ENCODE results near the gene EHD2.
"Not testable (repeated sequence)": the region's sequence is repeated elsewhere in the genome, so short reads cannot be mapped to it uniquely, and the experiment has no call there.

EHD2 gene

GRCh38 chr19:47713046-47714021 lies at the start of gene EHD2:
Gene EHD2, plus strand, starts transcription at chr19:47713422. Its CDS starts 3,191 bp downstream, at chr19:47716613.
- H3K4me3 Mint-ChIP-seq, result peak within 1 kb of the TSS; percentile 24
- peaks cover 5% of the 10 kb centered on the region for H3K4me1 Mint-ChIP-seq (ENCODE audit: low read depth)
- DNase-seq (ENCODE audit: low spot score), result peak; percentile 25
- no peaks in the 10 kb centered on the region for H3K9me3 Mint-ChIP-seq
- no peak within 1 kb of the TSS for H3K27ac Mint-ChIP-seq
- peaks cover 28% of the 10 kb centered on the region for H3K27me3 Mint-ChIP-seq (ENCODE audit: low read depth)
- H3K36me3 Mint-ChIP-seq (ENCODE audit: low read depth), result no peaks in the 10 kb centered on the region

- Mint-ChIP-seq H3K4me1 (ENCODE audit: low read depth) (no peaks in the 10 kb centered on the region), H3K27me3 (ENCODE audit: low read depth) (no peaks in the 10 kb centered on the region), H3K4me3 (no peak overlapping the region), H3K27ac (no peak overlapping the region), H3K36me3 (ENCODE audit: low read depth) (no peaks in the 10 kb centered on the region), H3K9me3 (no peaks in the 10 kb centered on the region)
- no peak for DNase-seq (ENCODE audit: low spot score)
Observed at GRCh38 chr19:47663435-47663910, 49.7 kb upstream of the EHD2 start.

- Mint-ChIP-seq H3K9me3 (no peaks in the 10 kb centered on the region), H3K36me3 (ENCODE audit: low read depth) (no peaks in the 10 kb centered on the region), H3K27ac (no peak overlapping the region), H3K4me1 (ENCODE audit: low read depth) (no peaks in the 10 kb centered on the region), H3K4me3 (no peak overlapping the region), H3K27me3 (ENCODE audit: low read depth) (no peaks in the 10 kb centered on the region)
- no peak for DNase-seq (ENCODE audit: low spot score)
Observed at GRCh38 chr19:47663911-47664771, 49.1 kb upstream of the EHD2 start.

- not testable (repeated sequence) for H3K27me3 Mint-ChIP-seq (ENCODE audit: low read depth); H3K9me3 Mint-ChIP-seq; H3K36me3 Mint-ChIP-seq (ENCODE audit: low read depth); H3K27ac Mint-ChIP-seq; H3K4me3 Mint-ChIP-seq; H3K4me1 Mint-ChIP-seq (ENCODE audit: low read depth); DNase-seq (ENCODE audit: low spot score)
Observed at GRCh38 chr19:47668556-47668955, 44.7 kb upstream of the EHD2 start.

GRCh38 chr19:47670736-47671135 lies 42.5 kb upstream of the EHD2 start:
- Mint-ChIP-seq H3K36me3 (ENCODE audit: low read depth) (peaks cover 10% of the 10 kb centered on the region), H3K27me3 (ENCODE audit: low read depth) (no peaks in the 10 kb centered on the region), H3K9me3 (no peaks in the 10 kb centered on the region), H3K4me1 (ENCODE audit: low read depth) (no peaks in the 10 kb centered on the region), H3K4me3 (no peak overlapping the region), H3K27ac (no peak overlapping the region)
- DNase-seq (ENCODE audit: low spot score), result no peak

GRCh38 chr19:47671499-47671898 lies 41.7 kb upstream of the EHD2 start:
- Mint-ChIP-seq H3K27ac (no peak overlapping the region), H3K27me3 (ENCODE audit: low read depth) (no peaks in the 10 kb centered on the region), H3K4me1 (ENCODE audit: low read depth) (no peaks in the 10 kb centered on the region), H3K36me3 (ENCODE audit: low read depth) (peaks cover 10% of the 10 kb centered on the region), H3K9me3 (no peaks in the 10 kb centered on the region), H3K4me3 (no peak overlapping the region)
- DNase-seq (ENCODE audit: low spot score), result no peak

- H3K4me1 Mint-ChIP-seq (ENCODE audit: low read depth), result no peaks in the 10 kb centered on the region
- H3K27ac Mint-ChIP-seq, result no peak overlapping the region
- no peaks in the 10 kb centered on the region for H3K27me3 Mint-ChIP-seq (ENCODE audit: low read depth)
- DNase-seq (ENCODE audit: low spot score), result no peak
- peaks cover 17% of the 10 kb centered on the region for H3K36me3 Mint-ChIP-seq (ENCODE audit: low read depth)
- H3K9me3 Mint-ChIP-seq, result no peaks in the 10 kb centered on the region
- no peak overlapping the region for H3K4me3 Mint-ChIP-seq
Observed at GRCh38 chr19:47673426-47673825, 39.8 kb upstream of the EHD2 start.

GRCh38 chr19:47674548-47674947 lies 38.7 kb upstream of the EHD2 start:
- no peaks in the 10 kb centered on the region for H3K4me1 Mint-ChIP-seq (ENCODE audit: low read depth)
- H3K36me3 Mint-ChIP-seq (ENCODE audit: low read depth), result peaks cover 17% of the 10 kb centered on the region
- H3K4me3 Mint-ChIP-seq, result no peak overlapping the region
- H3K9me3 Mint-ChIP-seq, result no peaks in the 10 kb centered on the region
- DNase-seq (ENCODE audit: low spot score), result no peak
- H3K27me3 Mint-ChIP-seq (ENCODE audit: low read depth), result no peaks in the 10 kb centered on the region
- H3K27ac Mint-ChIP-seq, result no peak overlapping the region

- no peak overlapping the region for H3K4me3 Mint-ChIP-seq
- H3K27ac Mint-ChIP-seq, result no peak overlapping the region
- H3K4me1 Mint-ChIP-seq (ENCODE audit: low read depth), result no peaks in the 10 kb centered on the region
- H3K36me3 Mint-ChIP-seq (ENCODE audit: low read depth), result peaks cover 14% of the 10 kb centered on the region
- H3K9me3 Mint-ChIP-seq, result no peaks in the 10 kb centered on the region
- H3K27me3 Mint-ChIP-seq (ENCODE audit: low read depth), result no peaks in the 10 kb centered on the region
- DNase-seq (ENCODE audit: low spot score), result no peak
Observed at GRCh38 chr19:47675271-47675670, 38.0 kb upstream of the EHD2 start.

- Mint-ChIP-seq H3K27me3 (ENCODE audit: low read depth) (no peaks in the 10 kb centered on the region), H3K4me3 (no peak overlapping the region), H3K4me1 (ENCODE audit: low read depth) (no peaks in the 10 kb centered on the region), H3K36me3 (ENCODE audit: low read depth) (peaks cover 10% of the 10 kb centered on the region), H3K27ac (no peak overlapping the region), H3K9me3 (no peaks in the 10 kb centered on the region)
- DNase-seq (ENCODE audit: low spot score), result no peak
Observed at GRCh38 chr19:47675859-47676258, 37.4 kb upstream of the EHD2 start.

GRCh38 chr19:47676811-47677210 lies 36.4 kb upstream of the EHD2 start:
- Mint-ChIP-seq H3K4me3 (no peak overlapping the region), H3K27me3 (ENCODE audit: low read depth) (no peaks in the 10 kb centered on the region), H3K36me3 (ENCODE audit: low read depth) (peaks cover 15% of the 10 kb centered on the region), H3K9me3 (no peaks in the 10 kb centered on the region), H3K4me1 (ENCODE audit: low read depth) (no peaks in the 10 kb centered on the region), H3K27ac (no peak overlapping the region)
- no peak for DNase-seq (ENCODE audit: low spot score)

GRCh38 chr19:47679251-47679900 lies 33.8 kb upstream of the EHD2 start:
- H3K27me3 Mint-ChIP-seq (ENCODE audit: low read depth), result no peaks in the 10 kb centered on the region
- no peak overlapping the region for H3K27ac Mint-ChIP-seq
- no peak for DNase-seq (ENCODE audit: low spot score)
- H3K4me1 Mint-ChIP-seq (ENCODE audit: low read depth), result no peaks in the 10 kb centered on the region
- H3K36me3 Mint-ChIP-seq (ENCODE audit: low read depth), result peaks cover 17% of the 10 kb centered on the region
- no peaks in the 10 kb centered on the region for H3K9me3 Mint-ChIP-seq
- H3K4me3 Mint-ChIP-seq, result no peak overlapping the region

- Mint-ChIP-seq H3K4me3 (no peak overlapping the region), H3K9me3 (no peaks in the 10 kb centered on the region), H3K36me3 (ENCODE audit: low read depth) (peaks cover 14% of the 10 kb centered on the region), H3K27me3 (ENCODE audit: low read depth) (no peaks in the 10 kb centered on the region), H3K4me1 (ENCODE audit: low read depth) (no peaks in the 10 kb centered on the region), H3K27ac (no peak overlapping the region)
- DNase-seq (ENCODE audit: low spot score), result no peak
Observed at GRCh38 chr19:47679922-47680857, 33.0 kb upstream of the EHD2 start.

Data from T-helper 2 cell treated with Interferon-gamma antibody and Interleukin-4, amounts not matched to agents 5 μg/mL and 100 μg/mL, for 36 hours (primary cell).